Erythroblast (primary cell): ENCODE results near the gene ABCC4.

Source experiments
- GATA1 ChIP-seq: IDR thresholded peaks from 2 replicates; pipeline ENCODE4 v1.6.1; 2011; ENCODE audit warnings: low read depth, mild to moderate bottlenecking, control low read depth, low read length, moderate library complexity
- POLR2A ChIP-seq: IDR thresholded peaks from 2 replicates; pipeline ENCODE4 v1.6.1; 2011; ENCODE audit warnings: mild to moderate bottlenecking, low read length

GRCh38 chr13:95098916-95099315 is 202.3 kb downstream of the ABCC4 start:
- no peak for TF ChIP-seq POLR2A
- no peak for TF ChIP-seq GATA1
